Frontal cortex (tissue), 4 donors: ENCODE data around the gene FAF2. TPM values are rescaled to one million over a fixed set of nuclear protein-coding genes. Genes with fewer than 3 reads are reported as not detected.
"Not testable (repeated sequence)": the region's sequence is repeated elsewhere in the genome, so short reads cannot be mapped to it uniquely, and the experiment has no call there.

Experiments
- DNase-seq, 2 donors: peaks; one replicate each; pipeline ENCODE4 v3.0.0; 2012; ENCODE audit warnings: low spot score in 2 of 2
- FAIRE-seq: peaks from 2 replicates; lab custom pipeline; 2012; peaks lifted over from hg19 to GRCh38; lab: Jason Lieb, UNC
- total RNA-seq: library from RNA; depleted of rRNA; stranded (reverse); fragments of >200 nt; gene quantifications from one replicate; pipeline ENCODE4 v1.2.3, GENCODE V29; 2014
- donor health status: control.
- donor health status: control.
- donor health status: control.

FAF2 gene
- total RNA-seq, 1 donor from 2014 or later, result 33.4 TPM

- DNase-seq (no peak), FAIRE-seq (no peak)
Measured at GRCh38 chr5:176416965-176417364, 31.2 kb upstream of the FAF2 start.

DNA sequence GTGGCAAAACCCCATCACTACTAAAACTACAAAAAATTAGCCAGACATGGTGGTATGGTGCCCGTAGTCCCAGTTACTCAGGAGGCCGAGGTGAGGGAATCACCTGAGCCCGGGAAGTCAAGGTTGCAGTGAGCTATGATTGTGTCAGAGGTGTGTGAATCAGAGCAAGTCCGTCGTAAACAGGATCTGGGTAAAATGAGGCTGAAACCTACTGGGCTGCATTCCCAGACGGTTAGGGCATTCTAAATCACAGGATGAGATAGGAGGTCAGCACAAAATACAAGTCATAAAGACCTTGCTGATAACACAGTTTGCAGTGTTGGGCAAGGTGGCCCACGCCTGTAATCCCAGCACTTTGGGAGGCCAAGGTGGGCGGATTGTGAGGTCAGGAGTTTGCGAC, 29.9 kb upstream of the FAF2 start:
- FAIRE-seq (no peak), DNase-seq (no peak)

GRCh38 chr5:176420086-176420485, 28.1 kb upstream of the FAF2 start:
- no peak for DNase-seq
- no peak for FAIRE-seq

DNA sequence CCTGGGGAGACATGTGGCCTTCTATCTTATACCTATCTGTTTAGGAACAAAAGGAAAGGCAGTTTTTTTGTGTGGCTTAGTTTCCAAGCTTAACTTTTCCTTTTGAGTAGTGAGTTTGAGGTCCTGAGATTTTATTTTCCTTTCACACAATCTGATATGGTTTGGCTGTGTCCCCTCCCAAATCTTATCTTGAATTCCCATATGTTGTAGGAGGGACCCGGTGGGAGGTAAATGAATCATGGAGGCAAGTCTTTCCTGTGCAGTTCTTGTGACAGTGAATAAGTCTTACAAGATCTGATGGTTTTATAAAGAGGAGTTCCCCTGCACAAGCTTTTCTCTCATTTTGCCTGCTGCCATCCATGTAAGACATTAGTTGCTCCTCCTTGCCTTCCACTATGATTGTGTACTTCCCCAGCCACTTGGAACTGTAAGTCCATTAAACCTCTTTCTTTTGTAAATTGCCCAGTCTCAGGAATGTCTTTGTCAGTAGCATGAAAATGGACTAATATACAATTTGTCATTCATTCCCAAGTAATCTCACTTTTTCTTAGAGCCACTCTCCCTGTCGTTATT, 27.1 kb upstream of the FAF2 start:
- DNase-seq (no peak), FAIRE-seq (no peak)

- no peak for FAIRE-seq
- DNase-seq, result no peak
Measured at GRCh38 chr5:176424181-176424580, 24.0 kb upstream of the FAF2 start.

GRCh38 chr5:176425138-176425537, 23.0 kb upstream of the FAF2 start:
- DNase-seq (no peak), FAIRE-seq (no peak)

- DNase-seq (no peak), FAIRE-seq (no peak)
Measured at GRCh38 chr5:176425791-176426190, 22.4 kb upstream of the FAF2 start.

DNA sequence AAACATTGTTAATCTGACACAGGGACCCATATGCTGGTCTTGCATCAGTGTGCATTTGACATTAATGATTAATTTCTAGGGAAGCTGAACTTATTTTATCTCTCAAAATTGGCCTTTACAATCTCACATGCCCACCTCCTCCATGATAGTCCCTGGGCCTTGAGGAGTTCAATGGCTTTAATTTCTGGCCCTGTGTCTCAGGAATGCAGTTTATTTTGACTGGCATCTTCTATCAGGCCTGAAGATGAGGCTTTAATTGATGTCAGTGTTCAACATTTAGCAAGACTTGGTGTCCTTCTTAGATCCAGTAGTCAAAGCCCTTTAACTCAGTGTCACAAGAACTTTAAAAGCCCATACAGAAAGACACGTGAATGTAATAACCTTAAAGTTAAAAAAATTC, 21.3 kb upstream of the FAF2 start:
- FAIRE-seq, result no peak

DNA sequence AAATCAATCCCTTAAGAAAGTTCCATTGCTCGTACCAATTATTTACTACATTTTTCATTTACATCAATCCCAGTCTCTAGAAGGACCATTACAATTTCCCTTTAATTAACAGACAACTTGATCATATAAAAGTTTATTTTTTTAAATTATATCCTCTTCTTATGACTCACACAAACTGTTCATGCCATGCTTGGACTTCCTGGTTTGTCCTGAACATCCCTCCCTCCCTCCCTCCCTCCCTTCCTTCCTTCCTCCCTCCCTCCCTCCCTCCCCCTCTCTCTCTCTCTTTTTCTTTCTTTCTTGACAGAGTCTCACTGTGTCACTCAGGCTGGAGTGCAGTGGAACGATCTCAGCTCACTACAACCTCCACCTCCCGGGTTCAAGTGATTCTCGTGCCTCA, 20.2 kb upstream of the FAF2 start:
- DNase-seq (no peak), FAIRE-seq (no peak)

More for the DNA sequence above, 21.3 kb upstream of the FAF2 start:
- no peak for DNase-seq

GRCh38 chr5:176429972-176430371, 18.2 kb upstream of the FAF2 start:
- DNase-seq, result no peak

DNA sequence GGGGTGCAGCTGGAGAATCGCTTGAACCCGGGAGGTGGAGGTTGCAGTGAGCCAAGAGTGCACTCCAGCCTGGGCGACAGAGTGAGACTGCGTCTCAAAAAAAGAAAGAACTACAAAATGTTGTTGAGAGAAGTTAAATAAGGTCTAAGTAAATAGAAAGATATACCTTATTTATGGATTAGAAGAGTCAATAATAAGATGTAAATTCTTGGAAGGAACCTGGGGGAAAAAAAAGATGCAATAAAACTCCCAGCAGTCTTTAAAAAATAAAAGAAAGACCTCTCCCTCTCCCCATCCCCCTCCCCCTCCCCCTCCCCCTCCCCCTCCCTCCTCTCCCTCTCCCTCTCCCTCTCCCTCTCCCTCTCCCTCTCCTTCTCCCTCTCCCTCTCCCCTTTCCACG, 15.5 kb upstream of the FAF2 start:
- no peak for FAIRE-seq

More at GRCh38 chr5:176429972-176430371, 18.2 kb upstream of the FAF2 start:
- no peak for FAIRE-seq

DNA sequence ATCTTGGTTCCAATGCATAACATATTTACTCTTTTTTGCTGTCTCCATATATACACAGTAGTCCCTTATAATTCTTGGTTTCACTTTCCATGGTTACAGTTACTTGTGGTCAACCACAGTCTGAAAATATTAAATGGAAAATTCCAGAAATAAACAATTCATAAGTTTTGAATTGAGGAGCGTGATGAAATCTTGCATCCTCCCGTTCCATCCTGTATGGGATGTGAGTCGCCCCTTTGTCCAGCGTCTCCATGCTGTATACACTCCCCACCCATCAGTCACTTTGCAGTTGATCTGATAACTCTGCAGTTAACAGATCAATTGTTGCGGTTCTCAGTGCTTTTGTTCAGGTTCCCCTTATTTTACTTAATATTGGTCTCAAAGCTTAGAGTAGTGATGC, 11.5 kb upstream of the FAF2 start:
- FAIRE-seq (no peak), DNase-seq (no peak)

More for the DNA sequence above, 15.5 kb upstream of the FAF2 start:
- no peak for DNase-seq

GRCh38 chr5:176438959-176439757, 9.0 kb upstream of the FAF2 start:
- FAIRE-seq (no peak), DNase-seq (no peak)

DNA sequence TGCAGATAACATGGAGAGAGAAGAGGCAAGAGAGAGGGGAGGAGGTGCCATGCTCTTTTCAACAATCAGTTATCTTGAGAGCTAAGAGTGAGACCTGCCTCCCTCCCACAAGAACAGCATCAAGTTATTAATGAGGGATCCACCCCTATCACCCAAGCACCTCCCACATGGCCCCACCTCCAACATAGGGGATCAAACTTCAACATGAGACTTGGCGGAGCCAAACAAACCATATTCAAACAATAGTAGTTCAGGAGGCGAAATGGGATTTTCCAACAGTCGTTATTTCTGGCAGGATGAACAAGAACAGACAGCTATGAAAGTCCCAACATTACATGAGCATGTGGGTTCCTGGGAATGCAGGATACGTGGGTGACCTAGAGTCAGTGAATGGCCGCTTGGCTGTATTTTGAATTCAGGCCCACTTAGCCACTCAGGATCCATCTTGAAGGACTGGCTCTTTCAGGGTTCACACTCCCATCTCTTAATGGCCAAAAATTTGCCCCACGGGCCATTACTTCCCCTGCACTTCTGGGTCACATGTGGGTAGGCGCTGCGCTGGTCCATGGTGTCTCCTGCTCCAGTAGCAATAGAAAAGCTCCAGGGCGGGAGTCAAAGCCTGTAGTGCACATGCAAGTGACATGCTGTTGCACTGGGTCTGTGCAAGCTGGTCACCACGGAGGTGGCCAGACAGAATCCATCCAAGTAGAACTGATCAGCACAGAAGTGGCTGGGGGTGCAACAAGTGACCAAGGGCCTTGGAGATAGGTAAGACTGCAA, 7.1 kb upstream of the FAF2 start:
- no peak for DNase-seq
- no peak for FAIRE-seq

- no peak for FAIRE-seq
- no peak for DNase-seq
Measured at GRCh38 chr5:176441921-176442323, 6.3 kb upstream of the FAF2 start.

GRCh38 chr5:176442911-176443310, 5.3 kb upstream of the FAF2 start:
- DNase-seq, FAIRE-seq: not testable (repeated sequence)

GRCh38 chr5:176444742-176445141, 3.4 kb upstream of the FAF2 start:
- no peak for FAIRE-seq
- no peak for DNase-seq

- no peak for DNase-seq
- FAIRE-seq, result no peak
Measured at GRCh38 chr5:176446028-176446665, 2.0 kb upstream of the FAF2 start.

DNA sequence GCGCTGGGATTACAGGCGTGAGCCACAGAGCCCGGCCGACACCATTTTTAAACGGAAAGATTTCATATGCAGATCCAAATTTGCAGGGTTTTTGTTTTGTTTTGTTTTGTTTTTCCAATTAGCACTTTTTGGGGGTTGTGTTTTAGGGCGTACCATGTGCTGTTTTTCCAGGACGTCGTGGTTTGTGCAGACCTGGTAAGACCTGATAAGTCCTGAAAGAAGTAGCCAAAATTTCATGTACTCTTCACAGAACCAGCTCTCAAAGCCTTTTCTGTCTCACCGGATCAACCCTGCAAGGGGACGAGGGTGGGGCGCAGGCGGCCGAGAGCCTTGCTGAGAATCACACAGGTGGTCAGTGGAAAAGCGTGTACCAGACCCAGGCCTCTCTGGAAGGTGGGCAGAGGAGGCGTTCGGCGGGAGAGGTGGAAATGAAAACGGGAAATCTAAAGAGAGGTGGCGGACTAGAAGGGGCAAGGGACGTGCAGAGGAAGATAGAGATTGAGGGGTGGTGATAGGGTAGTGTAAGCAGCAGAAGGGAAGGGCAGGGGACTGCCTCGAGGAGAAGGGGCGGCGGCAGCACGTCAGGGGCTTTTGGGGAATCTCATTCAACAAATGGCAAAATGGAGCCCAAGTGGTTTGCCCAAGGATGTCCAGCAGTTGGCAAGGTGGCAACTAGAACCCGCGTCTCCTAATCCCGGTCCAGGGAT, 1.1 kb upstream of the FAF2 start:
- FAIRE-seq, result no peak
- DNase-seq, result peak; percentile 14 to 22

DNA sequence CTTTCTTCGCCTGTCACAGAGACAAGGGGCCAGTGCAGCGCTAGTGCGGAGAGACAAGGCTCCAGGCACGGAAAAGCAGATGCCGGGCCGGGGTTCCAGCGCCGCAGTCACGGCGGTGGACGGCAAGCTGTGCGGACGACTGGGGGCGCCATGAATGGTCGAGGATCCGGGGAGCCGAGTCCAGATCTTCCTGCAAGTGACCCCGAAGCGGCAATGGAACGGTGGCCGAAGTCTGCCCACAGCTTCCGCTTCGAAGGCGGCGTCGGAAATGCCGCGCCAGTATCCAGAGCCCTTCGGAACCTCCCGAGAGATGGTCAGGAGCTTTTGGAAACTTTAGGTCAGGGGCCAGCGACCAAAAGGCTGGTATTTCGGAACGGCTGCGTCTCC, 601 bp upstream of the FAF2 start:
- no peak for FAIRE-seq
- DNase-seq, result no peak
